Non-pigmented ciliary epithelial cell (primary cell): Measurements from ENCODE around the gene LRRC61.

Experiments used
- DNase-seq: peaks from one replicate; pipeline ENCODE4 v3.0.0-alpha.2; 2010; ENCODE audit warnings: low read depth

Gene LRRC61

DNA sequence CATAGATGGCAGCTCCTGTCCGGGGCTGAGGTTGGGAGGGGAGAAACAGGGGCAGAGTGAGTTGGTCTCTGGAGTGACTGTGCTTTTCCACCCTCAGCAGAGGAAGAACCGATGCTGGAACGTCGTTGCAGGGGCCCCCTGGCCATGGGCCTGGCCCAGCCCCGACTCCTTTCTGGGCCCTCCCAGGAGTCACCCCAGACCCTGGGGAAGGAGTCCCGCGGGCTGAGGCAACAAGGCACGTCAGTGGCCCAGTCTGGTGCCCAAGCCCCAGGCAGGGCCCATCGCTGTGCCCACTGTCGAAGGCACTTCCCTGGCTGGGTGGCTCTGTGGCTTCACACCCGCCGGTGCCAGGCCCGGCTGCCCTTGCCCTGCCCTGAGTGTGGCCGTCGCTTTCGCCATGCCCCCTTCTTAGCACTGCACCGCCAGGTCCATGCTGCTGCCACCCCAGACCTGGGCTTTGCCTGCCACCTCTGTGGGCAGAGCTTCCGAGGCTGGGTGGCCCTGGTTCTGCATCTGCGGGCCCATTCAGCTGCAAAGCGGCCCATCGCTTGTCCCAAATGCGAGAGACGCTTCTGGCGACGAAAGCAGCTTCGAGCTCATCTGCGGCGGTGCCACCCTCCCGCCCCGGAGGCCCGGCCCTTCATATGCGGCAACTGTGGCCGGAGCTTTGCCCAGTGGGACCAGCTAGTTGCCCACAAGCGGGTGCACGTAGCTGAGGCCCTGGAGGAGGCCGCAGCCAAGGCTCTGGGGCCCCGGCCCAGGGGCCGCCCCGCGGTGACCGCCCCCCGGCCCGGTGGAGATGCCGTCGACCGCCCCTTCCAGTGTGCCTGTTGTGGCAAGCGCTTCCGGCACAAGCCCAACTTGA, 48.2 kb downstream of the LRRC61 start:
- no peak for DNase-seq

DNA sequence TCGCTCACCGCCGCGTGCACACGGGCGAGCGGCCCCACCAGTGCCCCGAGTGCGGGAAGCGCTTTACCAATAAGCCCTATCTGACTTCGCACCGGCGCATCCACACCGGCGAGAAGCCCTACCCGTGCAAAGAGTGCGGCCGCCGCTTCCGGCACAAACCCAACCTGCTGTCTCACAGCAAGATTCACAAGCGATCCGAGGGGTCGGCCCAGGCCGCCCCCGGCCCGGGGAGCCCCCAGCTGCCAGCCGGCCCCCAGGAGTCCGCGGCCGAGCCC, 48.8 kb downstream of the LRRC61 start:
- no peak for DNase-seq

GRCh38 chr7:150372271-150373048, 49.3 kb downstream of the LRRC61 start:
- DNase-seq, result no peak

- DNase-seq, result no peak
Observed at GRCh38 chr7:150373049-150373801, 50.1 kb downstream of the LRRC61 start.

GRCh38 chr7:150374026-150374425, 50.9 kb downstream of the LRRC61 start:
- no peak for DNase-seq

DNA sequence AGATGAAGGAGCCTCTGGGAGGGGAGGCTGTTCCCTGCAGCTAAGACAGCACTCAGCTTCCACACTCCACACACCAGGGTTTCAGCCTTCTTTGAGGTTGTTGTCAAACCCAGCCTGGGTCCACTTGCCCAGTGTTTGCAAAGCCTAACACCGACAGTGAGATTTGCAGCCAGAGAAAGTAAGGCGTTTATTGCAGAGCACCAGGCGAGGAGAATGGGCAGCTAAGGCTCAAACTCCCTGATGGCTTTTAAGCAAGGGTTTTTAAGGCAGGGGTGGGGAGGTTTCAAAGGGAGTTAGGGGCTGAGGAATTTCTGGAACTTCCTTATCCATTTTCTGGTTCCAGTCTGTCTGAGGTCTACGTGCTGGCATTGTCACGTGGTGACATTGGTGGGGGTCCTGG, 51.3 kb downstream of the LRRC61 start:
- DNase-seq, result no peak

DNA sequence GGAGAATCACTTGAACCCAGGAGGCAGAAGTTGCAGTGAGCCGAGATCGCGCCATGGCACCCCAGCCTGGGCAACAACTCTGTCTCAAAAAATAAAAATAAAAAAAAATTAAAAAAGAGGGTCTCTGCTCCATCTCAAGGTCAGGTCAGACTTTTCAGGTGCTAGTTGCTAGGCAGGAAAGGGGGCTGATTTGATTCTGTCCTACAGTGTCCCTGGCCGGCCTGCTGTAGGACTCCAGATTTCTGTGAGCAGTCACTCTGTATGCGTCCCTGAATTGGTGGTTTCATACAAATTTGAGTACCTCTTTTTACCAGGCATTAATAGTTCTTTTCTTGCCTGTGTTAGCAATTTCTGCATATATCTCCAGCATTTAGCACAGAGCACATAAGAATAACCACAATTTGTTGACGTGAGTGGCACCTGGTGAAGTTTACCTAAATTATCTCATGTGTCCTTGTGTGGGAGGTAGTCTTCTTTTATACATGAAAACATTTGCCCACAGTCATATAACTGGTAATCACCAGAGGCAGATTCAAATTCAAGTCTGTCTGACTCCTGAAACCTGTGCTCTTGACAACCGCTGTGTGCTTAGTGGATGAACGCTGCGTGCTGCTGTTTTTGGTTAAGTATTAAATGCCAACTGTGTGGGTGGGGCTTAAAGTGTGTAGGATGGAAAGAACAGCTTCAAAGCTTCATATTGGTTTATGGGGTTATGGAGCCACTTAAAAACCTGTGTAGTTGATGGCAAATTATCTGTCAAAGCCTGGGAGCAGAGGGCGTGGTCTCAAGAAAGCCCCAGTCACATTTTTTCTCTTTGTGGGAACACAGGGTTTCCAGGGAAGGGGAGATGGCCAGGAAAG, 52.7 kb downstream of the LRRC61 start:
- no peak for DNase-seq

- no peak for DNase-seq
Observed at GRCh38 chr7:150376560-150376959, 53.4 kb downstream of the LRRC61 start.

- DNase-seq, result no peak
Observed at GRCh38 chr7:150377196-150377595, 54.0 kb downstream of the LRRC61 start.

DNA sequence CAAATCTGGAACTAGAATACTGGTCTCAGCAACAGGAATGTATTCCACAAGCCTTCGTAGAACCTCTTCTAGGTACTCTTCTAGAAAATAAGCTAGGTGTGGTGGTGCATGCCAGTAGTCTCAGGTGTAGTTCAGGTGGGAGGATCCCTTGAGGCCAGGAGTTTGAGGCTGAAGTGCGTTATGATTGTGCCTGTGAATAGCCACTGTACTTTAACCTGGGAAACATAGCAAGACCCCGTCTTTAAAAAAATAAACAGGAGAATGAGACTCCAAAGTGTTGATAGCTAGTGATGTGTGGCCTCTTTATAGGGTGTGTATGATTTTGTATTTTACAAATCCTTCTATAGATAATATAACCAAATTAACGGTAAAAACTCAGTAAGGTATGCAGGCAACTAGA, 54.5 kb downstream of the LRRC61 start:
- no peak for DNase-seq

DNA sequence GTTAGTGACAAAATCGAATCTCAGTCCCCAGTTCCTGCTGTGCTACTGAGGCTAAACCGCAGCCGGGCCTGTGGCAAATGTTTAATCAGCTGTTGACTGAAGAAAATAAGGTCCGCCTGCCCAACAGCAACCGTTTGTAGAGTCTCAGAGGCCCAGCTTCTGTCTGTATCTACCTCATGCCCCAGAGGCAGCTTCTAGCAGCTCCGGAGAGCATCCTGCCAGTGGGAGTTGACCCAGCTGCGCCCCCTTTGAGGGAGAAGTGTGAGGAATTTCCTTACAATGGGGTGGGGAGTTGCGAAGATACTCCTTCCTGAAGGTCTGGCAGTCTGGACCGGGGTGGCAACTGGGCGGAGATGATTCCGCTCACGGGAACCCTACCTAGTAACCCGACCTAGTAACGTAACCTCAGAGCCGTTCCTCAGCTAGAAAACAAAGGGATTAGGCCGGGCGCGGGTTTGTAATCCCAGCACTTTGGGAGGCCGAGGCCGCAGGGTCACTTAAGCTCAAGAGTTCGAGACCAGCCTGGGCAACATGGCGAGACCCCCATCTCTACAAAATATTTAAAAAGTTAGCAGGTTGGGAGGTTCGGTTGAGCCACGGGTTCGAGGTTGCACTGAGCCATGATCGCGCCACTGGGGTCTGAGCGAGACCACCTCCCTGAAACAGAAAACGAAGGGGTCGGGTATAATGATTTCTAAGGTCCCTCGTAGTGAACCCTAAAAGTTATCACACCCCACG, 55.1 kb downstream of the LRRC61 start:
- DNase-seq, result no peak

- peak; percentile 46 for DNase-seq
Observed at GRCh38 chr7:150378853-150379440, 55.8 kb downstream of the LRRC61 start, which contains the start of gene ZNF775. TSS of gene ZNF775 (plus strand) at chr7:150379330. CDS start at chr7:150388471, 9,141 bp downstream.

DNA sequence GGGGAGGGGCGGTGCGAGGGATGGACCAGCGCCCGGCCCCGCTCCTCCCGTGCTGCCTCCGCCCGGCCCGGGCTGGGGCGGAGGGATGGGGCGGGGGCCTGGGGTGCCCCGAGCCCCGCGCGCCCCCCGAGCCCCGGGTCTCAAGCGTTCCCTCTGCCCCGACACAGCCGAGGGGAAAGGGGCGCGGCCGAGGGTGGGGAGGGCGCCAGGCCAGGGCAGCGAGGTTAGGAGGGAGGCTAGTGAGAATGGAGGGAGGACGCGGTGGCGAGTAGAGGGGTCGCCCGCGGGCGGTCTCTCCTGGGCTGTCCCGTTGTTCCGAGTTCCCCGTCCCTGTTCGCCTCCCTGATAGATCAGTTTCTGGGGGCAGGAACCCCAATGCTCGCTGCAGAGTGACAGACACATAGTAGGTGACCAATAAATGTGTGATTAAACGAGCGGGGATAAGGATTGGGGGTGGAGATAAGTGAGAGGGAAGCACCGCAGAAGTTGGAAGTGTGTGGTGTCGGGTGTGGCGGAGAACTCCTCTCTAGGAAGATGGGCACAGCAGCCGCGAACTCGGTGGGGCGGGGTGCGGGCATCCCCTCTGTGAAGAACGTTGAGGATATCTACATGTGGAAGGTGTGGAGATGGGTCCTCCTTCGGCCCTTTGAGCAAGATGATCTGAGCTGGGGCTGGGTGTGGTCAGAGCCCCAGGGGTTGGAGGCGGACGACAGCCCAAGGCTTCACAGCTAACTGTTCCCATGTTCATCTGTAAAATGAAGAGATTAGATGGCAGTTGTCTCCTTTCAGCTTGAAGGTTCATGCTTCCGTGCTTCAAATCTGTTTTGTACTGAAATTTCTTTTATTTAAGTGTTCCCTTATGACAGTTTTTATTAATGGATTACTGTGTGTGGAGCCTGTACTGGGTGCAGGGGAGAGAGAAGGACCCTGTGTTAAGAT, 56.6 kb downstream of the LRRC61 start:
- DNase-seq, result no peak

DNA sequence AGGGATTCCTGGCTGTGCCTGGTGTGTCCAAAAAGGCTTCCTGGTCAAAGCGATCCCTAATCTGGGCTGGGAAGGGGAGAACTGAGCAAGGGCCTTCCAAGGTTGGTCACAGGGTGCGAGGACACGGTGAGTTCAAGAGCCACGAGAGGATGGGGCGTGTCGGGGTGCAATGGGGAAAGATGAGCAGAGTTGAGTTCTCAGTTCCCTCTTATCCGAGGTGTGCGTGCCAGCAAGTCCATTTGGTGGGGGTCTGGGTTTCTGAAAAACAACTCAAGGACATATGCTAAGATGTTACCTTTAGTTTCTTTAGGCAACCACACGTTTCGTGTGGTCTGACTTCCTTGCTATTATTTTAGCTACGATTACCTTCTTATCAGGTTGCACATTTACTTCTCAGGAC, 57.3 kb downstream of the LRRC61 start:
- no peak for DNase-seq

- DNase-seq, result no peak
Observed at GRCh38 chr7:150381096-150381495, 57.9 kb downstream of the LRRC61 start.

DNA sequence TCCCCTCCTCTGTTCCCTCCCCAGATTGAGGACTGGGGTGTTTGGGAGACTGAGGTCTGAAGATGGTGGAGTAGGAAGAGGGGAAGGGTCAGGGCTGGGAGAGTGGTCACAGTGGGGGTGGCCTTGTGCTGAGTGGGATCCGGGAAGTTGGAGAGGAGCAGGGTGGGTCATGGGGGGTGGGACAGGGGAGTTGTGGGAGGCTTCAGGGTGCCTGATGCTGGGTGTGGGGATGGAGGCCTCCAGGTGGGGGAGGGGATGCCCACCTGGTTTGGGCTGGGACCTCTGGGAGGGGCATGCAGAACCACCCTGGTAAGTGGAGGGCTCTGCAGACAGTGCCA, 58.6 kb downstream of the LRRC61 start:
- DNase-seq, result no peak

DNA sequence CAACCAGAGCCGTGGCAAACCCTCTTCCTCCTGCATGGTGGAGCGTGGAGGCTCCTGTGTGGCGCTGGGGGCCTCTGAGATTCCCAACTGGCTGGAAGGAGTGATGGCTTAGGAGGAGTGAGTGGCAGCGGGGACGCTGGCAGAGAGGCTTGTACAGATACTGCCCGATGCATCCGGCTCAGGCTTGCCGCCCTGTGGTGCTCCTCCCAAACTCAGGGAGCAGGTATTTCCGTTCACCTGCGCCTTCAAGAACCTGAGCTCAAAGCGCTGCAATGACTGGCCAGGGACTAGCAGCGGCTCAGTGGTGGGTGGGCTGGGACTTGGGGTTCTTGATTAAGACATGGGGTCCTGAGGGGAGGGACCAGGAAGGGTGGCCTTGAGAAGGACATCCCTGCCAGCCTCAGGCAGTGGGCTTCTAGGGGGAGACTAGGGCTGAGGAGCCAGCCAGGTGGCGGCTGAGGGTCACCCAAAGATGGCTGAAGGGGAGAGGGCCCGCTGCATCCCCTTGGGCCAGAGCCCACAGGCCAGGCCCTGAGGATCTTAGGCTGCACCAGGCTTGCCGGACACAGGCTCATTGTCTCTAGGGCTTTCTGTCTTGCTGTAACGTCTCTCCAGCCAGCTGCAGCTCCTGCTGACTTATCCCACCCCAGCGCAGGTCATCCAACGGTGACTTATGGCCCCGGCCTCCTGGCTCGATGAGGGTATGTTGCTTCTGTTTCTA, 59.1 kb downstream of the LRRC61 start:
- no peak for DNase-seq

DNA sequence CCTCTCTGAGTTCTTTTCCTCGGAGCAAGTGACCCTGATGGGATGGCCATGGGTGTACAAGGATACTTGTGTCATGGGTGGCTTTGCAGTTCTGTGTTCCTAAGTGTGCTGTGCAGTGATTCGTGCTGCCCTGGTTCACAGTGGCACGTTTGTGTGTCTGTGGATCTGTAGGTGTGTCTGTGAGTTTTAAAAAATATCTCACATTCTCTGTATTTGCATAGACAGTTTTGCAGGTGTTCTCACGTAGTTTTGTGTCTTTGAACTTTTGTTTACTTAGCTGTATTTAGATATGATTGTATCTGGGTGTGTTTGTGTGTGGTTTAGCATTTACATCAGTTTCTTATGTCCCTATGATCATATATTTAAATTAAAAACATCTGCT, 59.7 kb downstream of the LRRC61 start:
- DNase-seq, result no peak
